K562 (cell line): Measurements from ENCODE around the gene FAM78B. TPM values are rescaled to one million over a fixed set of nuclear protein-coding genes. Genes with fewer than 3 reads are reported as not detected.

Source experiments
- ATAC-seq: fragments of 200-7000 bp; cut with Tn5 transposase; 3 replicates; pipeline ENCODE4 v1.9.1; 2020; ENCODE audit warnings: moderate library complexity
- BruUV-seq: library from RNA; stranded (reverse); fragments of 400-500 nt; replicated peaks from 2 replicates; lab custom pipeline; 2021; lab: Mats Ljungman, UMichigan
- CTCF ChIA-PET: fragments of 300-600 bp; formaldehyde crosslinking; extraction: SDS; loops from one replicate; lab custom pipeline; 2021; ENCODE audit warnings: low intra/inter-chr PET ratio; lab: Yijun Ruan, JAX
- POLR2A ChIA-PET: fragments of 300-600, 350-650 bp; sonication (Branson Sonifier 250); formaldehyde crosslinking; extraction: SDS; loops from one replicate; lab custom pipeline; 2021; ENCODE audit warnings: antibody characterized with exemption, inconsistent platforms; lab: Yijun Ruan, JAX
- DNase-seq, 4 experiments: peaks; one replicate each; pipeline versions ENCODE4 v3.0.0 to v3.0.0-alpha.2; 2011 to 2018; ENCODE audit warnings: low spot score in 3 of 4, mixed read lengths in 3 of 4; ENCODE audit errors: extremely low read depth in 1 of 4
- FAIRE-seq: peaks from 2 replicates; lab custom pipeline; 2011; peaks lifted over from hg19 to GRCh38; lab: Jason Lieb, UNC
- H2AFZ ChIP-seq: 2 replicates; pipeline ENCODE4 v1.6.0; 2011; ENCODE audit warnings: low read depth, low read length, control low read depth, inconsistent platforms
- H3K27ac ChIP-seq: fragments of 200-600 bp; 3 replicates; pipeline ENCODE4 v1.8.0; 2011; ENCODE audit warnings: low read depth, mild to moderate bottlenecking, control low read depth, inconsistent platforms, low read length, moderate library complexity, mixed read lengths; ENCODE audit errors: extremely low read depth
- H3K27me3 ChIP-seq, 2 experiments: fragments of 300-600 bp in 1 of 2; 2 replicates in 1 of 2; 3 replicates in 1 of 2; pipeline versions ENCODE4 v1.6.0 to v1.8.0; 2011; ENCODE audit warnings: inconsistent platforms in 2 of 2, low read length in 2 of 2, mild to moderate bottlenecking in 1 of 2, mixed read lengths in 1 of 2, moderate library complexity in 1 of 2; ENCODE audit not compliant: control insufficient read depth in 2 of 2, insufficient read depth in 2 of 2
- H3K36me3 ChIP-seq: fragments of 300-600 bp; 3 replicates; pipeline ENCODE4 v1.8.0; 2011; ENCODE audit warnings: mild to moderate bottlenecking, low read length, inconsistent platforms; ENCODE audit not compliant: control insufficient read depth, insufficient read depth
- H3K4me1 ChIP-seq, 2 experiments: fragments of 200-600 bp in 1 of 2; replicated peaks in 1 of 2; 2 replicates in 1 of 2; 3 replicates in 1 of 2; pipeline versions ENCODE4 v1.5.1 to v1.8.0; 2011; ENCODE audit warnings: inconsistent platforms in 2 of 2, low read length in 2 of 2, mild to moderate bottlenecking in 1 of 2, mixed read lengths in 1 of 2, moderate library complexity in 1 of 2; ENCODE audit not compliant: control insufficient read depth in 2 of 2, insufficient read depth in 2 of 2
- H3K4me2 ChIP-seq: 2 replicates; pipeline ENCODE4 v1.6.1; 2011; ENCODE audit warnings: low read length, control low read depth, inconsistent platforms, mixed read lengths; ENCODE audit not compliant: insufficient read depth
- H3K4me3 ChIP-seq: fragments of 200-600 bp; sonication (generic), shearing (Covaris generic); 2 replicates; pipeline ENCODE4 v1.5.1; 2016; ENCODE audit warnings: control low read depth, inconsistent platforms
- H3K79me2 ChIP-seq: fragments of 200-600 bp; 3 replicates; pipeline ENCODE4 v1.8.0; 2011; ENCODE audit warnings: low read length, inconsistent platforms; ENCODE audit not compliant: control insufficient read depth, insufficient read depth
- H3K9ac ChIP-seq, 2 experiments: 2 replicates each; pipeline versions ENCODE4 v1.6.0 to v1.6.1; 2011; ENCODE audit warnings: low read depth in 2 of 2, low read length in 2 of 2, control low read depth in 1 of 2, inconsistent platforms in 1 of 2, mild to moderate bottlenecking in 1 of 2, mixed read lengths in 1 of 2; ENCODE audit not compliant: insufficient read depth in 1 of 2
- H3K9me1 ChIP-seq: one replicate; pipeline ENCODE4 v1.6.0; 2011; ENCODE audit warnings: inconsistent platforms, mild to moderate bottlenecking, low read length, moderate library complexity; ENCODE audit not compliant: control insufficient read depth, insufficient read depth
- H3K9me3 ChIP-seq: replicated peaks from 2 replicates; pipeline ENCODE4 v1.5.1; 2011; ENCODE audit warnings: low read depth, low read length, inconsistent platforms; ENCODE audit not compliant: control insufficient read depth, insufficient read depth
- H4K20me1 ChIP-seq: replicated peaks from 2 replicates; pipeline ENCODE4 v1.6.1; 2011; ENCODE audit warnings: low read length, inconsistent platforms, mixed read lengths; ENCODE audit not compliant: control insufficient read depth, insufficient read depth
- ATF2 ChIP-seq: sonication (generic); formaldehyde crosslinking; IDR thresholded peaks from 2 replicates; pipeline ENCODE4 v1.8.1; 2022; ENCODE audit warnings: missing genetic modification reagents
- CREB3 ChIP-seq: fragments of 450-650 bp; conservative IDR thresholded peaks from 2 replicates; pipeline ENCODE4 v1.6.1; 2016; ENCODE audit warnings: missing genetic modification characterization, low read depth, mild to moderate bottlenecking, missing compliant biosample characterization, moderate library complexity
- GATAD2B ChIP-seq: fragments of 450-650 bp; IDR thresholded peaks from 2 replicates; pipeline ENCODE4 v1.6.1; 2017; ENCODE audit warnings: mild to moderate bottlenecking, borderline replicate concordance
- HCFC1 ChIP-seq: IDR thresholded peaks from 2 replicates; pipeline ENCODE4 v1.6.1; 2012; ENCODE audit warnings: low read depth, low read length, improper control_type of control experiment
- KAT2B ChIP-seq: IDR thresholded peaks from one replicate; pipeline ENCODE4 v1.6.1; 2012; ENCODE audit warnings: low read depth, mild to moderate bottlenecking, control low read depth, inconsistent platforms, low read length, moderate library complexity
- NFRKB ChIP-seq: fragments of 450-650 bp; IDR thresholded peaks from 2 replicates; pipeline ENCODE4 v1.6.1; 2016; ENCODE audit warnings: low read depth
- NFXL1 ChIP-seq: fragments of 450-650 bp; formaldehyde crosslinking; IDR thresholded peaks from 2 replicates; pipeline ENCODE4 v1.4.0; 2021; ENCODE audit warnings: mild to moderate bottlenecking
- SP1 ChIP-seq: sonication (generic); formaldehyde crosslinking; IDR thresholded peaks from 2 replicates; pipeline ENCODE4 v1.8.1; 2022; ENCODE audit warnings: mild to moderate bottlenecking, missing genetic modification reagents
- TARDBP ChIP-seq: fragments of 450-650 bp; IDR thresholded peaks from 2 replicates; pipeline ENCODE4 v1.6.1; 2016
- ZNF41 ChIP-seq: fragments of 250-450 bp; sonication (Bioruptor Pico); conservative IDR thresholded peaks from 2 replicates; pipeline ENCODE4 v1.4.0; 2020; ENCODE audit warnings: mild to moderate bottlenecking
- ZNF431 ChIP-seq: sonication (generic); formaldehyde crosslinking; IDR thresholded peaks from 2 replicates; pipeline ENCODE4 v1.8.0; 2022; ENCODE audit warnings: mild to moderate bottlenecking, missing genetic modification reagents
- WGBS: fragments of 100-300 bp; shearing (Covaris generic); methylation state at CpG from one replicate; pipeline ENCODE4 v1.1.6; 2016; ENCODE audit warnings: low coverage, mixed read lengths; ENCODE audit not compliant: insufficient coverage; ENCODE audit errors: missing lambda C conversion rate; 5-methylcytosine and 5-hydroxymethylcytosine counted together
- in situ Hi-C: fragments of 300-500 bp; cut with MboI; formaldehyde crosslinking; loops from 4 replicates; pipeline ENCODE4 v1.15.0; 2018; ENCODE audit warnings: inconsistent platforms, mixed read lengths
- intact Hi-C: fragments of 100-400 bp; cut with micrococcal nuclease; formaldehyde crosslinking; loops from 2 replicates; pipeline ENCODE4 v1.14.2; 2022
- polyA plus RNA-seq, 8 experiments: library from polyadenylated mRNA; depleted of rRNA in 4 of 8; stranded (reverse) in 5 of 8; unstranded in 3 of 8; fragments of >200 nt; fragmentation: Nextera tagmentation in 2 of 8; fragmentation: Illumina TruSeq in 1 of 8; extraction: Ambion mirVana in 2 of 8; extraction: Trizol in 1 of 8; gene quantifications; 2 replicates each; pipeline versions ENCODE4 v1.2.1 to v1.2.3, GENCODE V29; 2011 to 2014; ENCODE audit warnings: inconsistent platforms in 1 of 8, missing spikeins in 1 of 8
- total RNA-seq, 7 experiments: library from RNA; depleted of rRNA in 6 of 7; stranded (reverse); fragments of >200 nt in 6 of 7; fragmentation: Illumina TruSeq in 2 of 7; extraction: Trizol in 2 of 7; gene quantifications; 2 replicates each; pipeline versions ENCODE4 v1.2.1 to v1.2.3, GENCODE V29; 2011 to 2021; ENCODE audit warnings: low replicate concordance in 1 of 7
- TF ChIP-seq, protein P1 (sequence below): fragments of 450-650 bp; formaldehyde crosslinking; IDR thresholded peaks from 2 replicates; pipeline ENCODE4 v1.4.0; 2020; ENCODE audit warnings: mild to moderate bottlenecking, moderate library complexity

Gene FAM78B
- total and polyA plus RNA-seq, 9 of the 15 experiments (the other 6 are each of a cell fraction or from before 2014, with no cell fraction given): 0.04 to 0.43 (median 0.29) TPM; not detected in 1

- BruUV-seq: no TSS peak
- CTCF ChIA-PET: no interaction called here
- no peak for ATAC-seq
Observed at GRCh38 chr1:166036092-166036491, 130.7 kb downstream of the FAM78B start.

More at GRCh38 chr1:166036092-166036491, 130.7 kb downstream of the FAM78B start:
- Histone ChIP-seq H3K27me3 (0 out of 5 replicates have a peak, but pooled peaks cover 0 to 2% of the 10 kb centered on the region in 2 experiments), H3K79me2 (no peaks in the 10 kb centered on the region), H3K9me3 (no peaks in the 10 kb centered on the region), H3K9me1 (no peaks in the 10 kb centered on the region), H3K4me1 (no peaks in the 10 kb centered on the region), H3K4me3 (no peak overlapping the region), H2AFZ (no peak overlapping the region), H4K20me1 (no peaks in the 10 kb centered on the region), H3K36me3 (no peaks in the 10 kb centered on the region), H3K9ac (no peak overlapping the region), H3K4me2 (no peak overlapping the region), H3K27ac (no peak overlapping the region)
- 0% methylated on average over 5 of the region's 5 CpGs for WGBS
- DNase-seq (no peak), FAIRE-seq (no peak)
- POLR2A ChIA-PET: interaction anchor here (1.4 kb wide), 1 partner anchor 13 kb away, joined by 4 read pairs; no protein-coding TSS in a partner anchor
- intact Hi-C loops: no loop called here
- in situ Hi-C loops: no loop called here
- TF ChIP-seq HCFC1: no peak
- TF ChIP-seq NFRKB: no peak
- no peak for TF ChIP-seq CREB3 (tag)
- TF ChIP-seq KAT2B: no peak
- no peak for TF ChIP-seq TARDBP
- no peak for TF ChIP-seq ZNF431 (CRISPR knock-in tag)
- TF ChIP-seq, protein P1, sequence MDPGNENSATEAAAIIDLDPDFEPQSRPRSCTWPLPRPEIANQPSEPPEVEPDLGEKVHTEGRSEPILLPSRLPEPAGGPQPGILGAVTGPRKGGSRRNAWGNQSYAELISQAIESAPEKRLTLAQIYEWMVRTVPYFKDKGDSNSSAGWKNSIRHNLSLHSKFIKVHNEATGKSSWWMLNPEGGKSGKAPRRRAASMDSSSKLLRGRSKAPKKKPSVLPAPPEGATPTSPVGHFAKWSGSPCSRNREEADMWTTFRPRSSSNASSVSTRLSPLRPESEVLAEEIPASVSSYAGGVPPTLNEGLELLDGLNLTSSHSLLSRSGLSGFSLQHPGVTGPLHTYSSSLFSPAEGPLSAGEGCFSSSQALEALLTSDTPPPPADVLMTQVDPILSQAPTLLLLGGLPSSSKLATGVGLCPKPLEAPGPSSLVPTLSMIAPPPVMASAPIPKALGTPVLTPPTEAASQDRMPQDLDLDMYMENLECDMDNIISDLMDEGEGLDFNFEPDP (CRISPR knock-in tag): no peak
- no peak for TF ChIP-seq ZNF41 (CRISPR knock-in tag)
- no peak for TF ChIP-seq SP1
- no peak for TF ChIP-seq GATAD2B
- no peak for TF ChIP-seq ATF2
- no peak for TF ChIP-seq NFXL1 (CRISPR knock-in tag)
- TF ChIP-seq, all 486 proteins: peak for 0
